GM21390 (cell line): ENCODE results near the gene FIG4.
"Not testable (repeated sequence)": the region's sequence is repeated elsewhere in the genome, so short reads cannot be mapped to it uniquely, and the experiment has no call there.

ENCODE experiments used
- ATAC-seq: cut with Tn5 transposase; IDR thresholded peaks from one replicate; pipeline ENCODE4 v1.9.1; 2021; ENCODE audit not compliant: unreplicated experiment

The FIG4 gene

GRCh38 chr6:109841869-109842268 is 150.8 kb downstream of the FIG4 start:
- ATAC-seq, result no peak

- ATAC-seq, result no peak
These were observed 161.6 kb downstream of the FIG4 start for GRCh38 chr6:109852713-109853112.

- no peak for ATAC-seq
These were observed 162.3 kb downstream of the FIG4 start for GRCh38 chr6:109853426-109853825.

- no peak for ATAC-seq
These were observed 162.9 kb downstream of the FIG4 start for GRCh38 chr6:109853951-109854350.

- ATAC-seq, result no peak
These were observed 163.6 kb downstream of the FIG4 start for GRCh38 chr6:109854541-109855308.

- ATAC-seq, result not testable (repeated sequence)
These were observed 164.5 kb downstream of the FIG4 start for GRCh38 chr6:109855476-109856040.

- ATAC-seq, result no peak
These were observed 170.8 kb downstream of the FIG4 start for GRCh38 chr6:109861946-109862345.

- no peak for ATAC-seq
These were observed 173.0 kb downstream of the FIG4 start for GRCh38 chr6:109864050-109864449.

GRCh38 chr6:109865968-109866367 is 174.9 kb downstream of the FIG4 start:
- no peak for ATAC-seq

GRCh38 chr6:109867009-109867969 is 176.2 kb downstream of the FIG4 start:
- ATAC-seq, result no peak

- ATAC-seq, result no peak
These were observed 176.9 kb downstream of the FIG4 start for GRCh38 chr6:109867970-109868358.

- ATAC-seq, result not testable (repeated sequence)
These were observed 178.4 kb downstream of the FIG4 start for GRCh38 chr6:109869398-109870088.

GRCh38 chr6:109870089-109870410 is 179.0 kb downstream of the FIG4 start:
- ATAC-seq, result no peak

GRCh38 chr6:109872549-109872948 is 181.5 kb downstream of the FIG4 start:
- ATAC-seq, result no peak

GRCh38 chr6:109872968-109873545 is 182.0 kb downstream of the FIG4 start:
- no peak for ATAC-seq

GRCh38 chr6:109874086-109874485 is 183.0 kb downstream of the FIG4 start:
- ATAC-seq, result no peak

GRCh38 chr6:109874621-109875020 is 183.5 kb downstream of the FIG4 start:
- ATAC-seq, result no peak
